Activated T-cell treated with anti-CD3 and anti-CD28 coated beads, Interleukin-2, amount 50 U/mL, for 4 hours (primary cell): Measurements from ENCODE around the gene SCYL2. TPM values are rescaled to one million over a fixed set of nuclear protein-coding genes. Genes with fewer than 3 reads are reported as not detected.

Source experiments
- ATAC-seq, 2 donors: fragments of 200-7000 bp; cut with Tn5 transposase; one replicate each; pipeline ENCODE4 v1.10.0; 2021
- DNase-seq: peaks from one replicate; pipeline ENCODE4 v3.0.0-alpha.2; 2020
- H3K27me3 Mint-ChIP-seq: one replicate; pipeline ENCODE4 v1.8.0; 2021; ENCODE audit warnings: low read depth, mixed read lengths
- H3K36me3 Mint-ChIP-seq: one replicate; pipeline ENCODE4 v1.8.0; 2022; ENCODE audit warnings: mixed read lengths; ENCODE audit not compliant: insufficient read depth
- H3K4me1 Mint-ChIP-seq: one replicate; pipeline ENCODE4 v1.8.0; 2021; ENCODE audit warnings: low read depth, mixed read lengths
- H3K4me3 Mint-ChIP-seq: one replicate; pipeline ENCODE4 v1.8.0; 2021; ENCODE audit warnings: mild to moderate bottlenecking, moderate library complexity, mixed read lengths
- H3K9me3 Mint-ChIP-seq: one replicate; pipeline ENCODE4 v1.8.0; 2021; ENCODE audit warnings: mixed read lengths
- total RNA-seq, 3 donors: library from RNA; stranded (reverse); gene quantifications; one replicate each; pipeline ENCODE4 v1.2.1, GENCODE V29; 2021

Gene SCYL2
- total RNA-seq, 3 donors from 2014 or later: 32.2 to 37.5 (median 34.4) TPM

DNA sequence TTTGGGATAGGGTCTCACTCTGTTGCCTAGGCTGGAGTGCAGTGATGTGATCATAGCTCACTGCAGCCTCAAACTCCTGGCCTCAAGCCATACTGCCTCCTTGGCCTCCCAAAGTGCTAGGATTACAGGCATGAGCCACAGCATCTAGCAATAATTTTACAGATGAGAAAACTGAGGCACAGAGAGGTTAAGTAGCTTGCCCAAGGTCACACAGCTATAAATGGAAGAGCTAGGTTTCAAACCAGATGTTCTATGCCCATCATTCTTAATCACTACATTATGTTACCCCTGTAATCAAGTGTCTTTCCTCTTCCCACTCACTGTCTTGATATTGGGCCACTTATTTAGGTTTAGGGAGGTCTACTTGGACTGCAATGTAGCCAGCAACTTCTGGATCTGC is 93.5 kb downstream of the SCYL2 start:
- H3K4me3 Mint-ChIP-seq: no peak overlapping the region
- no peaks in the 10 kb centered on the region for H3K9me3 Mint-ChIP-seq
- no peaks in the 10 kb centered on the region for H3K36me3 Mint-ChIP-seq
- no peaks in the 10 kb centered on the region for H3K4me1 Mint-ChIP-seq
- DNase-seq (no peak), ATAC-seq (no peak)
- H3K27me3 Mint-ChIP-seq: peaks cover 25% of the 10 kb centered on the region

GRCh38 chr12:100364324-100364723 is 97.3 kb downstream of the SCYL2 start:
- H3K27me3 Mint-ChIP-seq: peaks cover 12% of the 10 kb centered on the region
- DNase-seq: no peak
- no peak overlapping the region for H3K4me3 Mint-ChIP-seq
- no peak for ATAC-seq
- H3K9me3 Mint-ChIP-seq: no peaks in the 10 kb centered on the region
- no peaks in the 10 kb centered on the region for H3K36me3 Mint-ChIP-seq
- no peaks in the 10 kb centered on the region for H3K4me1 Mint-ChIP-seq

GRCh38 chr12:100365411-100365810 is 98.4 kb downstream of the SCYL2 start:
- Mint-ChIP-seq H3K4me3 (no peak overlapping the region), H3K36me3 (no peaks in the 10 kb centered on the region)

DNA sequence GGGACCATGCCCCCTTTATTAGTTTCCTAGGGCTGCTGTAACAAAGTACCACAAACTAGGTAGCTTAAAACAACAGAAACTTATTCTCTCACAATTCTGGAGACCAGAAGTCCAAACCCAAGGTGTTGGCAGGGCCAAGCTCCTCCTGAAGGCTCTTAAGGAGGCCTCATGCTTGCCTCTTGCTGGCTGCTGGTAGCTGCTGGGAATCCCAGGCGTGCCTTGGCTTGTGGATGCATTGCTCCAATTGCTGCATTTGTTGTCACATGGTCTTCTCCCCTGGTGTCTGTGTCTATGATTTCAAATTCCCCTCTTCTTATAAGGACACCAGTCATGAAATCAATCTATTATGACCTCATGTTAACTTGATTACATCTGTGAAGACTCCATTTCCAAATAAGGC is 101.1 kb downstream of the SCYL2 start:
- DNase-seq: no peak
- H3K27me3 Mint-ChIP-seq: peaks cover 10% of the 10 kb centered on the region
- H3K36me3 Mint-ChIP-seq: no peaks in the 10 kb centered on the region
- H3K9me3 Mint-ChIP-seq: peaks cover 4% of the 10 kb centered on the region
- no peak for ATAC-seq
- H3K4me3 Mint-ChIP-seq: no peak overlapping the region
- no peaks in the 10 kb centered on the region for H3K4me1 Mint-ChIP-seq

More at GRCh38 chr12:100365411-100365810, 98.4 kb downstream of the SCYL2 start:
- H3K4me1 Mint-ChIP-seq: no peaks in the 10 kb centered on the region
- H3K9me3 Mint-ChIP-seq: peaks cover 4% of the 10 kb centered on the region
- H3K27me3 Mint-ChIP-seq: peaks cover 12% of the 10 kb centered on the region
- no peak for DNase-seq
- ATAC-seq: no peak

- H3K4me3 Mint-ChIP-seq: no peak overlapping the region
- peaks cover 11% of the 10 kb centered on the region for H3K27me3 Mint-ChIP-seq
- no peaks in the 10 kb centered on the region for H3K4me1 Mint-ChIP-seq
- no peaks in the 10 kb centered on the region for H3K36me3 Mint-ChIP-seq
- DNase-seq: no peak
- H3K9me3 Mint-ChIP-seq: peaks cover 4% of the 10 kb centered on the region
- no peak for ATAC-seq
Observed at GRCh38 chr12:100371146-100371545, 104.2 kb downstream of the SCYL2 start.

DNA sequence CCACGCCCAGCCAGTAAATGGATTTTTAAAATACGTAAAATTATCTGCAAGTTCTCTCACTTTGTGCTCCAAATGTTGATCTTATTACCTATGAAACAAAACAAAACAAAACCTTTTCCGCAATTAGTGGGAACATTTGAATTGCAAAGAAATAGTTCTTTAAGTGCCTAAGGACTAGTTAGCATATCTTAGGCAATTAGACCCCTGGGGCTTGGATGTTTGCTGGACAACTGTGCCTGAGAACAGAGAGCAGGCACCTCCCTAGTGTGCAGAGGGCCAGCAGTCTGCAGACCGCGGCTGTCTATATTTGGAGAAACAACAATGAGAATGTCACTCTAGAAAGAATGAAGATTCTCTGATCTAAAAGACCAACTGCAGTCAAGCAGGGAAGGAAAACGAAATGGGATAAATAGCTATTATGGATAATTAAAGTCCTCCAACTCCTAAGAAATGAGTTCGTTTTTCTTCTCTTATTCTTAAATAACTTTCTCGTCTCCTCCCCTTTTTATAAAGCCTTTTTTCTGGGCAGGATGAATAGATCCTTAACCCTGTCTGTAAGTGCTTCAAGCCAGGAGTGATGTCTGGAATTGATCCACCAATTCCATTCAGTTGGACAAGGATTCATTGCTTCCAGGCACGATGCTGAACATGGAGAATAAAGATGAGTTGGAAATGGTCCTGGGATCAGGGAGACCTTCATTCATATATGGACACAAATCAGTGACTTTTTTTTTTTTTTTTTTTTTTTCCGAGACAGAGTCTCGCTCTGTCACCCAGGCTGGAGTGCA is 106.1 kb downstream of the SCYL2 start:
- no peak for ATAC-seq
- H3K27me3 Mint-ChIP-seq: peaks cover 6% of the 10 kb centered on the region
- H3K4me1 Mint-ChIP-seq: no peaks in the 10 kb centered on the region
- H3K9me3 Mint-ChIP-seq: peaks cover 4% of the 10 kb centered on the region
- no peaks in the 10 kb centered on the region for H3K36me3 Mint-ChIP-seq
- H3K4me3 Mint-ChIP-seq: no peak overlapping the region
- no peak for DNase-seq

DNA sequence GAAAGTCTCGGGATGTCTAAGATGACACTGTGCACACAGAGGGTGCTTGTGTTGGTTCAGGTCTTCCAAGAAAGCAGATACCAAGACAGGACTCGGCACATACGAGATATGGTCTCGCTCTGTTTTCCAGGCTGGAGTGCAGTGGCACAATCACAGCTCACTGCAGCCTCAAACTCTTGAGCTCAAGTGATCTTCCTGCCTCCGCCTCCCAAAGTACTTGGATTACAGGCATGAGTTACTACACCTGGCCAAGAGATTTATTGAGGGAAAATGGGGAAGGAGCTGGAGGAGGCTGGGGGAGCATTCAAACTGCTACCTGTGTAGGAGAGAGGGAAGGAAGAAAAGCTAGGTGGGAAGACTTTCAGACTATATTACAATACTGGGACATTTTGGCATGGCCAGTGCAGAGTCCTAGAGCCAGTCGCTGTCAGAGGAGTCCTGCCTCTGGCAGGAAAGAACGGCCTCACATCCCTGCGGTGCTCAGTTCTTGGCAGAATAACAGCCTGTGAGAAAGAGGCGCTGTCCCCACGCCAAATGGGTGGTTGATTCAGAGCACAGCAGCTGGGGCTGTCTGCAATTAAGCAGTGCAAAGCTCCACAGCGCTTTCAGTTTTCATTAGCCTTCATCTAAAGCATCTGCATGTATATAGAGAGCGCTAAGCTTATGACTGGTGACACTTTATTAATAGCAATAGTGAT is 108.2 kb downstream of the SCYL2 start:
- ATAC-seq: no peak
- H3K36me3 Mint-ChIP-seq: no peaks in the 10 kb centered on the region
- DNase-seq: no peak
- no peaks in the 10 kb centered on the region for H3K9me3 Mint-ChIP-seq
- H3K4me1 Mint-ChIP-seq: no peaks in the 10 kb centered on the region
- no peak overlapping the region for H3K4me3 Mint-ChIP-seq
- H3K27me3 Mint-ChIP-seq: peaks cover 3% of the 10 kb centered on the region

- no peak for ATAC-seq
- no peak overlapping the region for H3K4me3 Mint-ChIP-seq
- DNase-seq: no peak
- no peaks in the 10 kb centered on the region for H3K36me3 Mint-ChIP-seq
- H3K4me1 Mint-ChIP-seq: no peaks in the 10 kb centered on the region
- H3K9me3 Mint-ChIP-seq: no peaks in the 10 kb centered on the region
- H3K27me3 Mint-ChIP-seq: peaks cover 3% of the 10 kb centered on the region
Observed at GRCh38 chr12:100376161-100376560, 109.2 kb downstream of the SCYL2 start.

DNA sequence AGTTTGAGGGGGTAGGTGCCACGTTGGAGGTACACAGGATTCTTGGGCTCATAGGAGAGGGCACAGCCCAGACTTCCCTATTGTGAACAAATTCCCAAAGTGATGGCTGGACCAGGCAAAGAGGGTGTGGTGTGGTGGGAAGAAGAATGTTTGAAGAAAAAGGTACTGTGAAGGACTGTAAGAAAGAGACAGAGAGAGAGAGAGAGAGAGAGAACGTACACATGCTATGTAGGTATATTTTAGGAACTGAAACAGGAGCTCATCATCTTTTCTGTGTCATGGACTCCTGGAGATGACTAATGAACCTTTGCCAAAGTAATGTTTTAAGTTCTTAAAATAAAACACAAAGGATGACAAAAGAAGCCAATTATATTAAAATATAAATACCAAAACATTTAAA is 114.4 kb downstream of the SCYL2 start:
- ATAC-seq: no peak
- Mint-ChIP-seq H3K27me3 (peaks cover 2% of the 10 kb centered on the region), H3K9me3 (no peaks in the 10 kb centered on the region), H3K36me3 (no peaks in the 10 kb centered on the region), H3K4me1 (no peaks in the 10 kb centered on the region), H3K4me3 (no peak overlapping the region)
- no peak for DNase-seq

DNA sequence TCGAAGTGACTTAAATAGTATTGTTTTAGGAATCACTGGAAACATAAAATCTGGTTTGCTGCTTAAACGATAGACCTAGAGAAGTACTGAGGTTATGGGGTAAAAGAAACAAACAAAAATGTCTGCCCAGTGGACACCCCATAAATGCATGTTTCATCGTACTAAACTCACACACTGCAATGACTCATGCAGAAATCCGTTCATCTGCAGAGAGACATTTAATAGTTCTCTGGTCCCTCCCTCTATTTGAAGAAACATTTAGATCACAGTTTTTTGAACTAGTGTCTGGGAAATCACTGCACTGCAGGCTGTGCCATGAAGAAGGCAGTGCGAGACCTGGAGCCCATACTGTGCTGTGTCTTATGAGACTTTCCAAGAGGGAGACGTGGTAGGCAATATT is 115.4 kb downstream of the SCYL2 start:
- no peak overlapping the region for H3K4me3 Mint-ChIP-seq
- ATAC-seq (no peak), DNase-seq (no peak)
- H3K36me3 Mint-ChIP-seq: no peaks in the 10 kb centered on the region
- H3K4me1 Mint-ChIP-seq: no peaks in the 10 kb centered on the region
- peaks cover 2% of the 10 kb centered on the region for H3K27me3 Mint-ChIP-seq
- H3K9me3 Mint-ChIP-seq: no peaks in the 10 kb centered on the region

- H3K4me3 Mint-ChIP-seq: no peak overlapping the region
- DNase-seq (no peak), ATAC-seq (no peak)
- H3K27me3 Mint-ChIP-seq: peaks cover 2% of the 10 kb centered on the region
- no peaks in the 10 kb centered on the region for H3K36me3 Mint-ChIP-seq
- no peaks in the 10 kb centered on the region for H3K9me3 Mint-ChIP-seq
- H3K4me1 Mint-ChIP-seq: no peaks in the 10 kb centered on the region
Observed at GRCh38 chr12:100383586-100384558, 116.9 kb downstream of the SCYL2 start.

- no peak for ATAC-seq
Observed at GRCh38 chr12:100384559-100384935, 117.6 kb downstream of the SCYL2 start.

GRCh38 chr12:100388382-100388781 is 121.4 kb downstream of the SCYL2 start:
- H3K4me3 Mint-ChIP-seq: no peak overlapping the region
- ATAC-seq: no peak
- no peaks in the 10 kb centered on the region for H3K9me3 Mint-ChIP-seq
- H3K27me3 Mint-ChIP-seq: peaks cover 7% of the 10 kb centered on the region
- DNase-seq: no peak
- no peaks in the 10 kb centered on the region for H3K4me1 Mint-ChIP-seq
- no peaks in the 10 kb centered on the region for H3K36me3 Mint-ChIP-seq

More at GRCh38 chr12:100384559-100384935, 117.6 kb downstream of the SCYL2 start:
- no peak for DNase-seq
- Mint-ChIP-seq H3K4me3 (no peak overlapping the region), H3K4me1 (no peaks in the 10 kb centered on the region), H3K36me3 (no peaks in the 10 kb centered on the region), H3K27me3 (peaks cover 2% of the 10 kb centered on the region), H3K9me3 (no peaks in the 10 kb centered on the region)
